ENCODE results near the gene DENND2A. TPM values are rescaled to one million over a fixed set of nuclear protein-coding genes. Genes with fewer than 3 reads are reported as not detected.

Gene DENND2A
- total RNA-seq, 1 donor from 2014 or later = 7.5 TPM

DNA sequence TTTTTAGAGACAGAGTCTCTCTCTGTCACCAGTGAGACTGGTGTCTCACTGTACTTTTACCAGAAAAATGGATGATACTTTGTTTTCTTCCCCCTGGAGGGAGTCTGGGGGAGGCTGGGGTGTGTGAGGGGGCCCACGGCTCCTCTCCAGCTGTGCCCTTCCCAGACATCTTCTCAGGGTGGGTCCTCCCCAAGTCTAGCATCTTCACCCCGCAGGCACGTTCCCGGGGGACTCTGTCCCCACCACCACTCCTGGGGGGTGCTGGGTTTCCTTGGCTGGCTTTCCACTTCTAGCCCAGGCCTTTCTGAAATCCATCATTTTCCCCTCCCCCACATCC lies 99.5 kb downstream of the DENND2A start:
- Histone ChIP-seq H3K27ac (no peak overlapping the region), H3K4me1 (no peaks in the 10 kb centered on the region), H3K4me3 (no peak overlapping the region), H3K9me3 (no peaks in the 10 kb centered on the region), H3K36me3 (no peaks in the 10 kb centered on the region), H3K27me3 (no peaks in the 10 kb centered on the region)
- intact Hi-C loops (cut with DNase I) = no loop called here
- DNase-seq (ENCODE audit: low spot score in 2 of 2) = no peak
- TF ChIP-seq, protein P1, sequence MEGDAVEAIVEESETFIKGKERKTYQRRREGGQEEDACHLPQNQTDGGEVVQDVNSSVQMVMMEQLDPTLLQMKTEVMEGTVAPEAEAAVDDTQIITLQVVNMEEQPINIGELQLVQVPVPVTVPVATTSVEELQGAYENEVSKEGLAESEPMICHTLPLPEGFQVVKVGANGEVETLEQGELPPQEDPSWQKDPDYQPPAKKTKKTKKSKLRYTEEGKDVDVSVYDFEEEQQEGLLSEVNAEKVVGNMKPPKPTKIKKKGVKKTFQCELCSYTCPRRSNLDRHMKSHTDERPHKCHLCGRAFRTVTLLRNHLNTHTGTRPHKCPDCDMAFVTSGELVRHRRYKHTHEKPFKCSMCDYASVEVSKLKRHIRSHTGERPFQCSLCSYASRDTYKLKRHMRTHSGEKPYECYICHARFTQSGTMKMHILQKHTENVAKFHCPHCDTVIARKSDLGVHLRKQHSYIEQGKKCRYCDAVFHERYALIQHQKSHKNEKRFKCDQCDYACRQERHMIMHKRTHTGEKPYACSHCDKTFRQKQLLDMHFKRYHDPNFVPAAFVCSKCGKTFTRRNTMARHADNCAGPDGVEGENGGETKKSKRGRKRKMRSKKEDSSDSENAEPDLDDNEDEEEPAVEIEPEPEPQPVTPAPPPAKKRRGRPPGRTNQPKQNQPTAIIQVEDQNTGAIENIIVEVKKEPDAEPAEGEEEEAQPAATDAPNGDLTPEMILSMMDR (IDR thresholded peaks at IDR 0.05) = no peak

DNA sequence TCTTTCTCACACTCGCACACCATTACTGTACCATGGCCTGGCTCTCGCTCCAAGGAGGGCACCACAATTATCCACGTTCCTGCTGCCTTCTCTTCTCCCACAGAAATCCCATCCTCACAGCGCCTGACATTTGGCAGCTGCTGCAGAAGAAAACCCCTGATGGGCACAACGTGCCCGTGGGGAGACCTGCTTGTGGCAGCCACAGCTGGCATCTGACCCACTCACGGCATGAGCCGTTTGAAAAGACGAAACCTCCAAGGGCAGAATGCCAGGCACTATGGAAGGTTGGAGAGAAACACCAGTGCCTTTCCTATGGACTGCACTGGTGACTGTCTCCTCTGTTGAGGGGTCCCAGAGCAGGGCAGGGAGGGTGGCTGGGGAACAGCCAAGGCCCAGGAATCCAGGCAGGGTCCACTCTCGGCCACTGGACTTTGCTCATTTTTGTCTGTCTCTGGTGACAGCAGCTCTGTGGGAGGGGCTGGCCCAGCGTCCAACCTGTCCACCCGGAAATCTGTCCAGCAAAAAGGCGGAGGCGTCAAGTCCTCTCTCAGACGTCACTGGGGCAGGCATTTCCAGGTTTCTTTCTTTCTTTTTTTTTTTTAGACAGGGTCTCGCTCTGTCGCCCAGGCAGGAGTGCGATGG lies 100.4 kb downstream of the DENND2A start:
- intact Hi-C loops (cut with DNase I) = no loop called here

DNA sequence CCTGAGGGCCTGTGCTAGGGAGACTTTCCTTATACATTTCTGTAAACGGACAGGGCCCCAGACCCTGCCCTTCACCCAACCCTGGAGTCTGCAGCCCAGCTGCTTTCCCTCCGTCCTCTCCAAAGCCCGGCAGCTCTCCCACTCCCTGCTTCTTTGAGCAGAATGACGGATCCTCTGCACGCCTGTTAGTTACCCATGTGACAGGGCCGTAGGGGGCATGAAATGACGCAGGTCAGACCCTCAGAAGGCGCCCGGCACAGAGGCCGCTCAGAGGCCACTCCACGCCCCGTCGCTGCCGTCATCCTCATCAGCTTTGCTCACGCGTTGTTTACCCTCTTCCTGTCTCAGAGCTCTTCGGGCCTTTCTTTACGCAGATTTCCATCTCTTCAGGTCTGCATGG lies 101.2 kb downstream of the DENND2A start:
- no peak overlapping the region for H3K4me3 ChIP-seq
- H3K4me1 ChIP-seq = no peaks in the 10 kb centered on the region
- no peak overlapping the region for H3K27ac ChIP-seq
- H3K9me3 ChIP-seq = no peaks in the 10 kb centered on the region
- TF ChIP-seq, protein P1 (IDR thresholded peaks at IDR 0.05) = no peak
- H3K27me3 ChIP-seq = no peaks in the 10 kb centered on the region
- DNase-seq (ENCODE audit: low spot score in 2 of 2) = no peak
- H3K36me3 ChIP-seq = no peaks in the 10 kb centered on the region
- intact Hi-C loops (cut with DNase I) = no loop called here

More for the DNA sequence above, 100.4 kb downstream of the DENND2A start:
- Histone ChIP-seq H3K36me3 (no peaks in the 10 kb centered on the region), H3K4me3 (no peak overlapping the region), H3K9me3 (no peaks in the 10 kb centered on the region), H3K27me3 (no peaks in the 10 kb centered on the region), H3K4me1 (no peaks in the 10 kb centered on the region), H3K27ac (no peak overlapping the region)
- DNase-seq (ENCODE audit: low spot score in 2 of 2) = no peak
- TF ChIP-seq, protein P1 (IDR thresholded peaks at IDR 0.05) = no peak

DNA sequence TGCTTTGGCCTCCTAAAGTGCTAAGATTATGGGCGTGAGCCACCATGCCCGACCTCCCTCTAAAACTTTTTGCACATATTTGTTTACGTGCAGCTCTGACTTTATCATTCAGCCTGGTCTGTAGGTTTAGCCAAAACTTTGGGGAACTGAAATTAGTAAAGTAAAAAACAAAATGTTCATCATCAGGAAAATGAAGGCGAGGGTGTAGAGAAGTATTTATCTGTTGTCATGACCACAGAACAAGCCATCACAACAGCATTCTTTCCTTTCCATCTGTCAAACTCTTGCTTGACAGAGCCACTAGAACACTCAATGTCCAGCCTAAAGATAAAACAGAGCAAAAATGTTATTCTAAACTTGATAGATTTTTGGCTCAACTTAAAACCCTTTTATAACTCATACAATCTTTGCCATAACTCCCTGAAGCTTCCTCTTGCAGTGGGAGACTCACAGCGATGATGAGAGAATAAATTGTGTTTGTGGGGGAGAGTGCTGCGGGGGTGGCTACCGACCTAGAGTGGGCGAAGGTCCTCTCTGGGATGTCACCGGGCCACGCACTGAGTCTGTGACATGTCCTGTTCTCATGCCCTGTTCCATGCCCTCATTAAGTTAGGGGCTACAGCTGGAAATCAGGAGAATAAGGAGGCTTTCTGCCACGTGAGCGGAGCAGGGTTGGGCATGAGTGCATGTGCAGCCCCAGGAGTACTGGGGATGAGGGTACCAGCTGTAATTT lies 102.7 kb downstream of the DENND2A start:
- Histone ChIP-seq H3K4me1 (no peaks in the 10 kb centered on the region), H3K4me3 (no peak overlapping the region), H3K36me3 (no peaks in the 10 kb centered on the region), H3K27ac (no peak overlapping the region), H3K9me3 (no peaks in the 10 kb centered on the region), H3K27me3 (no peaks in the 10 kb centered on the region)
- TF ChIP-seq, protein P1 (IDR thresholded peaks at IDR 0.05) = no peak
- DNase-seq (ENCODE audit: low spot score in 2 of 2) = no peak
- intact Hi-C loops (cut with DNase I) = no loop called here

DNA sequence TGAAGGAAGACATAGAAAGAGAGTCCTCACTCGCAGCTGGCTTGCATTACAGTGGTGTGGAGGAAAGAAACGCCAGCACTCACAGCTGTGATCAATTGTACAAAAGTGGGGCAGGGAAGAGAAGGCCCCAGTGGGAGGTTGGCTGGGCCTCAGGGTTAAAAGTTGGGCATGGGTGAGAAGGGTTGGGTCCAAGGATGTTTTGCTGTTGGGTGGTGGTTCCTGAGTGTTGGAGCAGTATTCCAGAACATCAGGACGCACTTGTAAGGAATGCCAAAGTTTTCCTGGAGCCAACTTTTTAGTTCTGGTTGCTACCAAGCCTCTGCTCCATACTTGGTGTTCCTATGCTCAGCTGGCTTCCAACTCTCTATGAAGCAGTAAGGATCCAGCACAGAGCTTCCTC lies 105.9 kb downstream of the DENND2A start:
- Histone ChIP-seq H3K36me3 (no peaks in the 10 kb centered on the region), H3K4me1 (no peaks in the 10 kb centered on the region), H3K27ac (no peak overlapping the region), H3K4me3 (no peak overlapping the region), H3K27me3 (no peaks in the 10 kb centered on the region), H3K9me3 (no peaks in the 10 kb centered on the region)
- DNase-seq (ENCODE audit: low spot score in 2 of 2) = no peak
- TF ChIP-seq, protein P1 (IDR thresholded peaks at IDR 0.05) = no peak
- intact Hi-C loops (cut with DNase I) = no loop called here
